ENCODE data around the gene ELANE.
"Not testable (repeated sequence)": the region's sequence is repeated elsewhere in the genome, so short reads cannot be mapped to it uniquely, and the experiment has no call there.

The ELANE gene

GRCh38 chr19:891421-892200 is 39.5 kb downstream of the ELANE start:
- DNase-seq; intact Hi-C loops (cut with DNase I): not testable (repeated sequence)

GRCh38 chr19:892243-892893 is 40.3 kb downstream of the ELANE start:
- DNase-seq, result no peak
- intact Hi-C loops (cut with DNase I), result no loop called here

- intact Hi-C loops (cut with DNase I), result no loop called here
- DNase-seq, result peak; percentile 80 to 99 (median 89)
Observed at GRCh38 chr19:892894-893689, 41.0 kb downstream of the ELANE start, which contains the start of the genes MED16 and RNU6-9. MED16 (minus strand) TSS chr19:893187; CDS start chr19:891131, 2,056 bp downstream. RNU6-9 (plus strand) TSS chr19:893484.

DNA sequence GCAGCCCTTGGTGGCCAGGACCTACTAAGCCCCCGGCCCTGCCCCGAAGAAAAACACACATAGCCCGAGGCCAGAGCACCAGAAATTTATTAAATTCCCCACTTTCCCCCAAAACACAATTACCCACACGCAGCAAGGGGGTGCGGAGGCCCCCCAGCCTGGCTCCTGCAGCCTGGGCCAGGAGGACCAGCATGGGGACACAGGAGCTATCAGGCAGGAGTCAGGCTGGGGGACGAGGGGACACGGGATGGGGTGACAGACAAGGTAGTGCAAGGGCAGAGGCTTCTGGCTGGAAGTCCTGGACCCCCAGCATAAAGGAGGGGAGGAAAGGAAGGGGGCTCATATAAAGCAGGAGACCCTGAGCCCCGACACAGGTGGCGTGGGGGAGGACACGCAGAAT is 44.3 kb downstream of the ELANE start:
- intact Hi-C loops (cut with DNase I), result no loop called here
- no peak for DNase-seq

- no peak for DNase-seq
- intact Hi-C loops (cut with DNase I), result no loop called here
Observed at GRCh38 chr19:896999-897398, 44.9 kb downstream of the ELANE start.

- no peak for DNase-seq
Observed at GRCh38 chr19:897442-898039, 45.4 kb downstream of the ELANE start.

DNA sequence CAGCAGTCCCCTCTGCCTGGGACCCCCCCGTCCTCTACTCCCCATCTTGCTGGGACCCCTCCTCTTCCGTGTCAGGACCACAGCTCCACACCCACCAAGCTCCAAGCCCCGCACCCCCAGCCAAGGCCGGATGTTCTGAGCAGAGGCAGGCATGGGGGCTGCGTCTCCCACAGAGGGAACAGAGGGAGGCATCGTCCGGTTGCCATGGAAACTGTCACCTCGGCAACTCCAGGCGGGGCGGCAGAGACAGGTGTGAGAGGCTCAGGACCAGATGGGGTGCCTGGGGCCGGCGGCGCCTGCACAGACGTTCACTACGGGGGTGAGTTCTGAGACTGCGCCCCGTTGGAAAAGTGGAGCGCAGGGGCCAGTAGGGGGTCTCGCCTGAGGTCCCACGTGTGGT is 46.6 kb downstream of the ELANE start:
- intact Hi-C loops (cut with DNase I), result no loop called here
- DNase-seq, result peak; percentile 41 to 97 (median 84)

More at GRCh38 chr19:897442-898039, 45.4 kb downstream of the ELANE start:
- intact Hi-C loops (cut with DNase I), result no loop called here

DNA sequence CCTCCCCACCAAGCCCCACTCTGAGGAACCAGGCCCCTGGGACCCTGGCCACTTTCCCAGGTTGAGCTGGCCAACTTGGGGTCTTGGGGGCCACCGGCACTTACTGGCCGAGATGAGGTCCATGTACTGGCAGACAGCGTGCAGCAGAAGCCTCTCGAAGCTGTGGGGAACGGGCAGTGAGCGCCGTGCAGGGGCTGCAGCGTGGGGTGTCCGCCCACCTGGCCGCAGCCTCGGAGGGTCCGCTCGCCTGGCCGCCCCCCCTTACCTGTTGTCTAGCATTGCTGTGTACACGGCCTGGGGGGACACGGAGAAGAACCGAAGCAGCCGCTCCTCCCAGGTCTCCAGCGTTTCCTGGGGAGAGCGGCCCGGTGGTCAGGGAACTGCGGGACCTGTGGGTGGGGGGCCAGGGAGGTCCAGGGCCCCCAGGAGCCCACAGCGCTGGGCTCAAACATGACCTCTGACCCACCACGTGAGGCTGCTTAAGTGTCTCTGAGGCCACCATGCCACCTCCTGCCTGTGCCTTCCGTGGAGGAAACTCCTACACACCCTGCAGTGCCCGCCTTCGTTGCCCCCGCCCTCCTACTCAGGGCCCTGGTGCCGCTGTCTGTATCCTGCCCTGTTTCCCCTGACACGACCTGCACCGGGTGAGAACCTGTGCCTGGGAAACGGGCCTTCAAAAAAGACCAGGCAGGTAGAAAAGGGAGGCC is 47.4 kb downstream of the ELANE start:
- DNase-seq, result no peak

GRCh38 chr19:900043-900301 is 47.9 kb downstream of the ELANE start:
- DNase-seq, result no peak
- intact Hi-C loops (cut with DNase I), result no loop called here

More for the DNA sequence above, 47.4 kb downstream of the ELANE start:
- intact Hi-C loops (cut with DNase I), result no loop called here

GRCh38 chr19:900302-901111 is 48.4 kb downstream of the ELANE start:
- intact Hi-C loops (cut with DNase I), result no loop called here
- no peak for DNase-seq

DNA sequence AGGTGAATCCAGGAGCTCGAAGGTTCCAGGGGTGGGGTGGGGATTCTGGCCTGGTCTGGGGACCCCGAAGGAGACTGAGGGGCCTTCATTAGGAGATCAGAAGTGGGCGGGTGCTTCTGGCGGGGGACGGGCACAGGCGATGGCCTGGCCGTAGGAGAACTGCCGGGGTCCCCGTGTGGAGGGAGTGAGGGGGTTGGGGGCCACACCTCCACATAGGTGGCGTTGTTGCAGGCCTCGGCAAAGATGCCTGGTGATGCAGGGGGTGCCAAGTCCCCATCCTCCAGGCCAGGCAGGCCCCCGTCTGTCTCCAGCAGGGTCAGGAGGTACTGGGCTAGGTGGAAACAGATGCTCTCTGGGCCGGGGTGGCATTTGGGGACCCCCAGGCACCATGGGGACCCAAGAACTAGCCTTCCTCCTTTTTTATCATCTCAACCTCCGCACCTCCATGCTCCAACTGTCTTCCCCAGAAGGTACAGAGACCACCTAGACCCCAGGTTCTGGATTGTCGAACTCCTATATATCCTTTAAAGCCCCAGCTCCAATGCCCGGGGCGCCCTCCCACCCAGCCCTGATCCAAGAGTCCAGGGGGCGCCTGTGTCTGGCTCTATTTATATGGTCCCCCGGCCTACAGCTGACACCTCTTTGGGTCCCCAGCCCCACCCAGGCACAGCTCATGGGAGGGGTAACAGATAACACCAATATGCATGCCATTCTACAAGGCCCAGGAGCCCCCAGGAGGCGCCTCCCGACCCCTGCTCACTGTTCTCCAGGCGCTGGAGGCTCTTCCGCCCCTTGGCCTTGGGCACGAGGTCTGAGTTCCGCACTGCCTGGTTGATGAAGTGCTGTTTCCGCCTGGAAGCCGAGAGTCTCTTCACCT is 49.4 kb downstream of the ELANE start:
- DNase-seq, result no peak
- intact Hi-C loops (cut with DNase I), result no loop called here

DNA sequence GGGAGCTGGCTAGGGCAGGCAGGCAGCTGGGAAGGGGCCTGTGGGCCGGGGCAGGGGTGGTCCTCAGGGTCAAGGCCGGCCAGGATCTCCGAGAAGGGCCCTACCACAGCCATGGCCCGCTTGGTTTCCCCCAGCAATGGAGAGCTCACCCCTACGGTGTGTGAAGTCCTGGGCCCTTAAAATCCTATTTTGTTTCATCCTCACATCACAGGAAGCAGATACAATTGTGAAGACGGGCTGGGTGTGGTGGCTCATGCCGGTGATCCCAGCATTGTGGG is 49.9 kb downstream of the ELANE start:
- DNase-seq, result no peak
- intact Hi-C loops (cut with DNase I), result no loop called here

GRCh38 chr19:902446-903226 is 50.5 kb downstream of the ELANE start:
- DNase-seq, result no peak

GRCh38 chr19:903266-903797 is 51.2 kb downstream of the ELANE start:
- no peak for DNase-seq
- intact Hi-C loops (cut with DNase I), result no loop called here

More at GRCh38 chr19:902446-903226, 50.5 kb downstream of the ELANE start:
- intact Hi-C loops (cut with DNase I), result no loop called here

DNA sequence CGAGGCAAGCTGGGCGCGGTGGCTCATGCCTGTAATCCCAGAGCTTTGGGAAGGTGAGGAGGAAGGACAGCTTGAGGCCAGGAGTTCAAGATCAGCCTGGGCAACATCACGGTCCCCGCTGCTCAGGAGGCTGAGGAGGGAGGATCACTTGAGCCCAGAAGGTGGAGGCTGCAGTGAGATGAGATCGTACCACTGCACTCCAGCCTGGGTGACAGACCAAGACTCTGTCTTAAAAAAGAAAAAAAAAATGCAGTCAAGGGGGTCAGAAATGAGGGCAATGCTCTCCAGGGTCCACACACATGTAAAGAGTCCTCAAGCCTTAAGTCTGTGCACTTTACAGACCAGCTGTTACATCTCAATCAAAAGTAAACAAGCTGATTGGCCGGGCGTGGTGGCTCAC is 52.4 kb downstream of the ELANE start:
- intact Hi-C loops (cut with DNase I), result no loop called here
- DNase-seq, result no peak

Data from posterior cingulate gyrus (tissue), 11 donors.